ENCODE data around the gene SLC9A9.

DNA sequence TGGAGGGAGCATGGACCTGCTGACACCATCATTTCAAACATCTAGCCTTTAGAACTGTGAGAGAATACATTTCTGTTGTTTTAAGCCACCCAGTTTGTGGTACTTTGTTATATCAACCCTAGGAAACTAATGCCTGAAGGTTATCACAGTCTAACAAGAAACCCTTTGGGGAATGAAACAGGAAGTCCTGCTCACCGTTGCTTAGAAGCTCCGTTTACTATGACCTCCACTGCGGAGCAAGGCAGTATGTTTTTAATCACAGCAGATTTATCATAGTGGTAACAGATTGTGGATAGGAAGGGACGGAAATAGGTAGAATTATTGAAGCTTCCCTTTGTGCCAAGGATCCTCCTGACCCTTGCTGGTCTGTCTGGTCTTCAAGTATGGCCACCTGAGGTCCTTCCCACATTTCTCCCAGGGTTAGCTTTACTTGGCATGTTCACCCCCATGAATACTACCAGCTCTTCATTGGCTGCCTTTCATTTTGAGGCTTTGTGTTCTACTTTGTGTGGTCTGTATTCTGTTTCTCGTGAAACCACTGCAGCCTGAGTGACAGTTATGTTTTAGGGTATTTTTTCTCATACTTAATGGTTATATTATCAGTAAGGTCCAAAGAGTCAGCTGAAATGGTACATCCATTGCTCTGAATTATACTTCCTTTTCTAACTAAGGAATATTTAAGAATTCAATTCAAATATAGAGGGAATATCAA, 527.1 kb downstream of the SLC9A9 start:
- TF ChIP-seq, protein P1, sequence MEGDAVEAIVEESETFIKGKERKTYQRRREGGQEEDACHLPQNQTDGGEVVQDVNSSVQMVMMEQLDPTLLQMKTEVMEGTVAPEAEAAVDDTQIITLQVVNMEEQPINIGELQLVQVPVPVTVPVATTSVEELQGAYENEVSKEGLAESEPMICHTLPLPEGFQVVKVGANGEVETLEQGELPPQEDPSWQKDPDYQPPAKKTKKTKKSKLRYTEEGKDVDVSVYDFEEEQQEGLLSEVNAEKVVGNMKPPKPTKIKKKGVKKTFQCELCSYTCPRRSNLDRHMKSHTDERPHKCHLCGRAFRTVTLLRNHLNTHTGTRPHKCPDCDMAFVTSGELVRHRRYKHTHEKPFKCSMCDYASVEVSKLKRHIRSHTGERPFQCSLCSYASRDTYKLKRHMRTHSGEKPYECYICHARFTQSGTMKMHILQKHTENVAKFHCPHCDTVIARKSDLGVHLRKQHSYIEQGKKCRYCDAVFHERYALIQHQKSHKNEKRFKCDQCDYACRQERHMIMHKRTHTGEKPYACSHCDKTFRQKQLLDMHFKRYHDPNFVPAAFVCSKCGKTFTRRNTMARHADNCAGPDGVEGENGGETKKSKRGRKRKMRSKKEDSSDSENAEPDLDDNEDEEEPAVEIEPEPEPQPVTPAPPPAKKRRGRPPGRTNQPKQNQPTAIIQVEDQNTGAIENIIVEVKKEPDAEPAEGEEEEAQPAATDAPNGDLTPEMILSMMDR (IDR thresholded peaks at IDR 0.05): no peak
- TF ChIP-seq POLR2A (IDR thresholded peaks at IDR 0.05; ENCODE audit: low read depth): no peak
- TF ChIP-seq POLR2AphosphoS5 (IDR thresholded peaks at IDR 0.05): no peak

All from esophagus muscularis mucosa (tissue), 3 donors.